Right ventricle myocardium inferior (tissue), 1 donor: Measurements from ENCODE around the gene GTF3C1. TPM values are rescaled to one million over a fixed set of nuclear protein-coding genes. Genes with fewer than 3 reads are reported as not detected.

ENCODE experiments used
- ATAC-seq: fragments of 200-7000 bp; cut with Tn5 transposase; one replicate; pipeline ENCODE4 v1.9.1; 2020; ENCODE audit warnings: mild to moderate bottlenecking, moderate library complexity
- DNase-seq: peaks from one replicate; pipeline ENCODE4 v3.0.0; 2021; ENCODE audit errors: missing footprints
- intact Hi-C: fragments of 100-400 bp; cut with DNase I; formaldehyde crosslinking; loops from one replicate; pipeline ENCODE4 v1.11.0; 2022
- total RNA-seq: library from RNA; stranded (reverse); fragmentation: NEBNext Ultra II Directional; extraction: Animal tissue kit (Norgen Biotek cat#: 25700); gene quantifications from one replicate; pipeline ENCODE4 v1.2.1, GENCODE V29; 2021
- donor health status: DM: no; HTN: yes; CAD: no; lungs with severe emphysema.

GTF3C1 gene
- total RNA-seq, 1 donor from 2014 or later: 45.1 TPM

- ATAC-seq (no peak), DNase-seq (no peak)
- intact Hi-C loops: no loop called here
These were observed 124.8 kb downstream of the GTF3C1 start for GRCh38 chr16:27424772-27425498.

GRCh38 chr16:27421961-27422740 lies 127.6 kb downstream of the GTF3C1 start:
- ATAC-seq: no peak
- DNase-seq: no peak
- intact Hi-C loops: no loop called here

GRCh38 chr16:27417047-27417671 lies 132.6 kb downstream of the GTF3C1 start:
- intact Hi-C loops: no loop called here
- ATAC-seq (no peak), DNase-seq (no peak)

- no peak for DNase-seq
- intact Hi-C loops: no loop called here
- no peak for ATAC-seq
These were observed 134.8 kb downstream of the GTF3C1 start for GRCh38 chr16:27414788-27415431.

- ATAC-seq: no peak
- DNase-seq: no peak
- intact Hi-C loops: no loop called here
These were observed 135.8 kb downstream of the GTF3C1 start for GRCh38 chr16:27413956-27414355.

GRCh38 chr16:27410761-27411160 lies 139.0 kb downstream of the GTF3C1 start:
- DNase-seq: no peak
- ATAC-seq: no peak
- intact Hi-C loops: no loop called here

Other genes with a start within 250 kb of the GTF3C1 start
- 11.1 TPM for gene IL4R, start 235.9 kb downstream of the GTF3C1 start, total RNA-seq
- gene IL21R, start 147.7 kb downstream of the GTF3C1 start, total RNA-seq: 0.14 TPM
- gene KATNIP, start 231 bp upstream of the GTF3C1 start, total RNA-seq: 8.0 TPM